ENCODE data around the gene PSMD9.
"Not testable (repeated sequence)": the region's sequence is repeated elsewhere in the genome, so short reads cannot be mapped to it uniquely, and the experiment has no call there.

Gene PSMD9, protein sequence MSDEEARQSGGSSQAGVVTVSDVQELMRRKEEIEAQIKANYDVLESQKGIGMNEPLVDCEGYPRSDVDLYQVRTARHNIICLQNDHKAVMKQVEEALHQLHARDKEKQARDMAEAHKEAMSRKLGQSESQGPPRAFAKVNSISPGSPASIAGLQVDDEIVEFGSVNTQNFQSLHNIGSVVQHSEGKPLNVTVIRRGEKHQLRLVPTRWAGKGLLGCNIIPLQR

DNA sequence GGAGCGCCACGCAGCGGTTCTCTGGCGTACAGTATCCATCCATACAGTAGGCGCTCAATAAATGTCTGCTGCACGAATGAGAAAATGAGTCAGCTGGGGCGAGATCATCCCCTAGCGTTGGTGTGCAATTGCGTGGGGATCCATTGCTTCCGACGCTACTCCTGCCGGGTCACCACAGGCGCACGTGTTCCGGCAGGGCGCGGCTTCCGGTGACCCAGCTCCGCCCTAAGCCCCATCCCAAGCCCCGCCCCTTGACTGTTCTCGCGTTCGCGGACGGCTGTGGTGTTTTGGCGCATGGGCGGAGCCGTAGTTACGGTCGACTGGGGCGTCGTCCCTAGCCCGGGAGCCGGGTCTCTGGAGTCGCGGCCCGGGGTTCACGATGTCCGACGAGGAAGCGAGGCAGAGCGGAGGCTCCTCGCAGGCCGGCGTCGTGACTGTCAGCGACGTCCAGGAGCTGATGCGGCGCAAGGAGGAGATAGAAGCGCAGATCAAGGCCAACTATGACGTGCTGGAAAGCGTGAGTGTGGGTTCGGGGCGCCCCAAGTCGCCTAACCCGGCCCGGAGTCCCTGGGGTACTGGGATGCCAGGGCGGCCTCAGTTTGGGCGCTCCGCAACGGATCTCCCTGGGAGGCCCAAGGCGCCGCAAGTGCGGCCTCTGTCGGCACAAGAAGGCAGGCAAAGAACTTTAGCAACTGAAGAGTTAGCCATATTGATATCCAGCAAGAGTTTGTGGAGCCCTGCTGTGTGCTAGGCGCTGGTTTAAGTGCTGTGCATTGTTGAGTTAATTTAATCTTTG is at the start of gene PSMD9:
Gene PSMD9 (plus strand): TSS at position 313 of the 796 bp plus-strand sequence. CDS start 67 bp downstream, at position 380.
- peak; percentile 99 for DNase-seq

DNA sequence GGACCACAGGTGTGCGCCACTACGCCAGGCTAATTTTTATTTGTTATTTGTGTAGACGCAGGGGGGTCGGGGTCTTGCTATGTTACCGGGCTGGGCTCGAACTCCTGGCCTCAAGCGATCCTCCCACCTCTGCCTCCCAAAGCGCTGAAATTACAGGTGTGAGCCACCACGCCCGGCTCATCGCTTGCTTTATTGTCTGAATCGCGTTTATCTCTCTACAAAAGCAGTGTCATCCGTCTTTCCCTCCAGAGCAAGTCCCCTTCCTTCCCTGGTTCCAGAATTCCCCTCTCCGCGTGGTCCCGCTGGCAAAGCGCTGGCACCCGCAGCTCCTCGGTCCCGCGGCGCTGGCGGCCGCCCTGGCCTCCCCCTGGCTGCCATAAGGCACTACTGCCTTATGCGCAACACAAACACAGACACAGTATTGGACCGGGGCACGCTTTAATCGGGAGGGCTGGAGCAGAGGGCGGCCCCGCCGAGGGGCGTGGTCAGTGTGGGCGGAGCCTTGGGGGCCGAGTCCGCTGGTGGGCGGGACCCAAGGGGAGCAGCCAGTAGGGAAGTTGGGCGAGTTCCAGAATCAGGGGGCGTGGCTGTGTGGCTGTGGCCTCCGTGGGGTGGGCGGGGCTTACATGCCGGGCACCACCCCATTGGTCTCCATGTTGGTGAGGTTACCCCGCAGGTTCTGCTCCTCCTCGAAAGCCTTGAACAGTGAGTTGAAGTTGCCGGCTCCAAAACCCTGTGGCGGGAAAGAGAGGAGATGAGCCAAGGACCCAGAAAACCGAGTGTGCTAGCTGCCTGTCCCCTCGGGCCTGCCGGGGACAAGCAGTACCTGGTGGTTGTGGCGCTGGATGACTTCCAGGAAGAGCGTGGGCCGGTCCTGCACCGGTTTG is 49.2 kb upstream of the PSMD9 start:
- peak; percentile 100 for DNase-seq

DNA sequence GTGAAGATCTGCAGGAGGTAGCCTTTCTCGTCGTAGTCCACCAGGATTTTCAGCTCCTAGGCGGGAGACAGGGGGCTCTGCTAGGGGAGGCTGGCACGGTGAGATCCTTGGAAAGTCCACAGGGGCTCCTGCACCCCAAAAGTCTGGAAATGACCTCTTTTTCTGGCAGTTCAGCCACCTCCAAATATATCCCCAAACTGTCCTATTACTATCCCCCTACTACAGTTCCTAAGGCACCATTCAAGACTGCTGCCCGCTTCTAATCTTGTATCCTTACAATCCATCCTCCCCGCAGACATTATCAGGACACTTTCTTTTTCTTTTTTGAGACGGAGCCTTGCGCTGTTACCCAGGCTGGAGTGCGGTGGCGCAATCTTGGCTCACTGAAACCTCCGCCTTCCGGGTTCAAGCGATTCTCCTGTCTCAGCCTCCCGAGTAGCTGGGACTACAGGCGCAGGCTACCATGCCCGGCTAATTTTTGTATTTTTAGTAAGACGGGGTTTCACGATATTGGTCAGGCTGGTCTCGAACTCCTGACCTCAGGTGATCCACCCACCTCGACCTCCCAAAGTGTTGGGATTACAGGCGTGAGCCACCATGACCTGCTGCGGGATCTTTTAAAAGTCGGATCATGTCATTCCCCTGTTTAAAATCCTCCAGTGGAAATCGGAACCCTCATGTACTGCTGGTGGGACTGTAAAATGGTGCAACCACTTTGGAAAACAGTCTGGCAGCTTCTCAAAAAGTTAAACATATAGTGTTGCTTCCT is 48.4 kb upstream of the PSMD9 start:
- no peak for DNase-seq

DNA sequence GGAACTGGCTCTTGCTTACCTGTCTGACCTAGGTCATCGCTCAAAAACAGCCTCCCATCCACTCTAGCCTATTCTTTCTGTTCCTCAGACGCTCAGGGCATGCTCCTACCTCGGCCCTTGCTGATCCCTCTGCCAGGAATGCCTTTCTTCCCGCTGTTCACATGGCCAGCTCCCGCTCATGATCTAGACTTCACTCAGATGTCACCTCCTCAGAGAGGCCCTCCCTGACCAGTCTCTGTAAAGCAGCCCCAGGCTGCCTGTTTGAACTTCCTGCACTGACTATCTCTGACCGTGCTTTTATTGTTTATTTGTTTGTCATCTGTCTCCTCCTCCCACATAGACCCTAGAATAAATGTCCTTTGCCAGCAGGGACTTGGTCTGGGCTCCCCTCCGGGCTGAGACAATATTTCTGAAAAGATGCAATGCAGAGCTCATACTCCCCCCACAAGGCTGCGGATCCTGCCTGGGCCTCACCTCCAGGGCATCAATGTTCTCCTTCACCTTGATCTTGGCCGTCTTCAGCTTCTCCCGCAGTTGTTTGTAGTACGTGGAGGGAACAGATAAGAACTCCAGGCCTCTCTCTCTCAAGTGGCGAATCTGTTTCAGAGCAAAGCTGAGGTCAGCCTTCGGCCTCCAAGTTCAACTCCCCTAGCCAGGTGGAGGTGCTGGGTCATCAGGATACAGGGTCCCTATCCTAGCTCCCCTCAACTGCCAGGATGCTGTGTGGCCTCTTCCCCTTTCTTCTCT is 45.2 kb upstream of the PSMD9 start:
- no peak for DNase-seq

DNA sequence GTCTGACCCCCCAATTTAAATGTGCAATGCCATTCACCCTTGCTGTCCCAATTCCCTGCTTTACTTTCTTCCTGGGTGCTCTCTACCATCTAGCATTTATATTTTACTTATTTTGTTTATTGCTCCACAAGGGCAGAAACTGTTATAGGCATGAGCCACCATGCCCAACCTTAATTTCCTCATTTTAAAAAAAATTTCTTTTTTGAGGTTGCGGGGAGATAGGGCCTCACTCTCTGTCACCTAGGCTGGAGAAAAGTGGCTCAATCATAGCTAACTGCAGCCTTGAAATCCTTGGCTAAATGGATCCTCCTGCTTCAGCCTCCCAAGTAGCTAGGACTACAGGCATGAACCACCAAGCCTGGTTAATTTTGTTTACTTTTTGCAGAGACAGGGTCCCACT is 42.9 kb upstream of the PSMD9 start:
- DNase-seq = no peak

DNA sequence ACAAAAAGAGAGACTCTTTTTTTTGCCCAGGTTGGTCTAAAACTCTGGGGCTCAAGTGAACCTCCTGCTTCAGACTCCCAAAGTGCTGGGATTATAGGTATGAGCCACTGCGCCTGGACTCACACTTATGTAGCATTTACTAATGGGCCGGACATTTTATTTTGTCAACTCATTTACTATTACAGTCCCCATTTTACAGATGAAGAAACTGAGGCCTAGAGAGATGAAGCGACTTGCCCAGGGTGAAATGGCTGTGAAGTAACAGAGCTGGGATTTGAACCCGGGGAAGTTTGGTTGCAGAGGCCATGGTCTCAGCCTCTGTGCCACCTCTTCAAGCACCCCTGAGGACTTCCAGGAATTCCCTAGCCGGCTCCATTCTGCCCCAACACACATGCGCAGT is 39.4 kb upstream of the PSMD9 start:
- no peak for DNase-seq

DNA sequence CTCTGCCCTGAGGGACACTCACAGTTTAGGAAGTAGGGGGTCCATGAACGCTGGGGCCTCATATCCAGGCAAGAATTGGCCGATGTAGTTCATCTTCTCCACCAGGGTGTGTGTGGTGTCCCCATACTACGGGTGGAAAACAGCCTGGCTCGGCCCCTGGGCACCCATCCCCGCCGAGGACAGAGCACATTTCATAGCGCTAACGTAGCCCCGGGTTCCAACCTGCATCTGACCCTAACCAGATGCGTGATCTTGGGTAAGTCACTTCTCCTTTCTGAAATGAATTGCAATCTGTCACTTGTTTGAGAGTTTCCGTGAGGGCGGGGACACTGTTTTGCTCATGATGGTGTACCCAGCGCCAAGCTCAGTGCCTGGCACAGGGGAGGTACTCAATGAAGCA is 38.9 kb upstream of the PSMD9 start:
- DNase-seq = no peak

DNA sequence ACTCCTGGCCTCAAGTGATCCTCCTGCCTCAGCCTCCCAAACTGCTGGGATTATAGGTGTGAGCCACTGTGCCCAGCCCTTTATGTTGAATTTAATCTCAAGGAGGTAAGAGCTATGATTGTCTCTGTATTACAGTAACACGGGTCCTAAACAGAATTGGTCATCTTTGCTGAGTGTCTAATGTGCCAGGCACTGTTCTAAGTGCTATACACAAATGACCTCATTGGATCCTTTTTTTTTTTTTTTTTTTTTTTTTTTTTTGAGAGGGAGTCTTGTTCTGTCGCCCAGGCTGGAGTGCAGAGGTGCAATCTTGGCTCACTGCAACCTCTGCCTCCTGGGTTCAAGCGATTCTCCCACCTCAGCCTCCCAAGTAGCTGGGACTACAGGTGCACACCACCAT is 36.2 kb upstream of the PSMD9 start:
- not testable (repeated sequence) for DNase-seq

DNA sequence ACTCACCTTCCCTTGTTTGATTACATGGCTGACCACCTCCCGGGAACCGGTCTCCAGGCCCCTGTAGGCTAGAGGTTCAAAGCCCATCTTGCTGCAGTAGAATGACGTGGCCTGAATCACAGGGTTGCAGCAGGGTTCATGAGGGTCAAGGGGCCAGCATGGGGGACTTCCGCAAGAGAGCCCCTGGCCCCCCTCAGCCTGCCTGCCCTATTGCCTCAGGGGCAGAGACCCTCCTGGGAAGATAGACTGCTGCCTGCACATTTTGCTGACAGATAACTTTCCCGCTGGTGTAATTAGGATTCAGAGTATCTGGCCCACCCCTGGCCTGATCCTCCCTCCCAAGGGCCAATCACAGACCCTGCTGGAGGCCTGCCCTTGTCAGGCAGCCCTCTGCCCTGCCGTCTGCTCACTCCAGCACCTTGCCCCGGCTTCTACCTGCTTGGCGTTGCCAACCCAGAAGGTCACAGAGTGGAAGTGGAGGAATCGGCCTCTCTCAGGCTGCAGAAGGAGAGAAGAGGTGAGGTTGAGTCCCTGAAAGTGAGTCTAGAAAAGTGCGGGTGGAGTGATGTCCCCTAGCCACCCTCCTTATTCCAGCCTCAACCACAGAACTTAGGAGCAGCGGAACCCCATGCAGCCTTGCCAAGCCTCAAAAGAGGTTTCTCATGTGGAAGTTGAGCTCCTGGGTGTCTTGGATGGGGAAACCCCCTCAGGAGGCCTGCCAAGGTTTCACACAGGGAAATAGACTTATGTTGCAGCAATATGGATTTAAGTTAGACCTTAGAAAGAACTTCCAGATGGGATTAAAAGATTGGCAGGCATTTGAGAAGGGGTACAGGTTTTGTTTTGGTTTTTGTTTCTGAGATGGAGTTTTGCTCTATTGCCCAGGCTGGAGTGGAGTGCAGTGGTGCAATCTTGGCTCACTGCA is 31.0 kb upstream of the PSMD9 start:
- no peak for DNase-seq

DNA sequence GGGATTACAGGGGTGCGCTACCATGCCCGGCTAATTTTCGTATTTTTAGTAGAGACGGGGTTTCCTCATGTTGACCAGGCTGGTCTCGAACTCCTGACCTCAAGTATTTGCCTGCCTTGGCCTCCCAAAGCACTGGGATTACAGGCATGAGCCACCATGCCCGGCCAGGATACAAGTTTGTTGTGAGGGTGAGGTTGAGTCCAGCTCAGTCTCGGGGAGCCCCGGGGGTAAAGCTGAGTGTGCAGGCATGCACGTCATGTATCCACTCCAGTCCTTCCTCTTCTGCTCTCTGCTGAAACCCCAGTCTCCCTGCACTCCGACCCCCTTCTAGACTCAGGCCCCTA is 30.3 kb upstream of the PSMD9 start:
- DNase-seq = no peak

DNA sequence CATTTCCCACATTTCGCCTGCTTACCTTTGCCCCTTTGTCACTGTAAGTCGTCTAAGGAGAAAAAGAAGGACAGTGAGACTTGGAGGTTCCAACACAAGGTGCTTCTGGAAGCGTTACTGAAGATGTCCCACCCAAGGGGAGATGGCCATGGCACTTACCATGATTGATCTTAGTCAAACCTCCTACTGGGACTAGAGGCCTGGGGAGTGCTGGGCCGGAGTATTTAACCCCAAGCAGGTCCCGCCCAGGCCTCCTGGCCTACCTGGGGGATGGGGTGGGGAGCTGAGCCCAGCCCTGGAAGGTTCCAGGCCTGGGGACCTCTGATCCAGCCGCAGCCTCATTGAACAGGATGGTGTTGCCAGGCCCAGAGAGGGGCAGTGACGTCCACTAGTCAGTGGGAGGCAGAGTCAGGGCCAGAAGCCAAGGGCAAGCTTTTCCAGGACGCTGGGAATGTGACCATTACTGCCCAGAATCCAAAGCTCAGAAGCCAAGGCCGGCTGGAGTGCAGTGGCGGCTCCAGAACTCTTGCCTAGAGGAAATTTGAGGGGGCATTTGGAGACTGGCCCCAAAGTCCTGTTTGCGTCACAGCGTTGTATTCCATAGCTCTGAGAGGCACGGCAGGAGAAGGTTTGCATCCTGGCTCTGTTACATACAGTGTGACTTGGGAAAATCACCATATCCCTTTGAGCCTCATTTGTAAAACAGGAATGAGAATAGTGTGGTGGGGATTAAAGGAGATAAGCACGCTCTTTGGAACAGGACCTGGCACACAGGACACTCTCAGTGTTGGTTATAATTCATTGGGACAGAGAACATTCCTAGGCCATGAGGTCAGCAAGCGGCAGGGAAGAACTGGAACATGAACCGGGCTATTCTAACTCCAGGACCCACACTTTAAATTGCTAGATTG is 29.7 kb upstream of the PSMD9 start, which contains the start of gene HPD:
Gene HPD (minus strand): TSS at position 198 of the 911 bp plus-strand sequence. CDS start 36 bp downstream, at position 162.
- no peak for DNase-seq

DNA sequence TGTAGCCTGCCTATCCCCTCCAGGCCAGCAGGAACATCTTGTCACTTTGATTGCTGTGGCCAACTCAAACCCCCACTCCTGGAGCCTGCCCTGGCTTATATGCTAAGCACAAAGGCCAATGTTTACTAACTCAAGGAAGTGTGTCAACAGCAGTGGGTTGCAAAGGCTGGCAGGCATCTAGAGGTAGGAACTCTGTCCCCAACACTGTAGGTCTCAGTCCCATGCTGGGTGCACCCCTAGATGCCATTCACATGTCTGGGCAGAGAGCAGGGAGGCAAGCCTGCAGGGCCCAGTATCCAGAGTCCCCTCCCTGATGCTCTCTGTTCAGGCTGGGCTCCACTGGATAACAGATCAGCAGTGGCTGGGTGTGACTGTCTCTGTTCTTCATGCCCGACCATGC is 28.3 kb upstream of the PSMD9 start:
- DNase-seq = no peak

DNA sequence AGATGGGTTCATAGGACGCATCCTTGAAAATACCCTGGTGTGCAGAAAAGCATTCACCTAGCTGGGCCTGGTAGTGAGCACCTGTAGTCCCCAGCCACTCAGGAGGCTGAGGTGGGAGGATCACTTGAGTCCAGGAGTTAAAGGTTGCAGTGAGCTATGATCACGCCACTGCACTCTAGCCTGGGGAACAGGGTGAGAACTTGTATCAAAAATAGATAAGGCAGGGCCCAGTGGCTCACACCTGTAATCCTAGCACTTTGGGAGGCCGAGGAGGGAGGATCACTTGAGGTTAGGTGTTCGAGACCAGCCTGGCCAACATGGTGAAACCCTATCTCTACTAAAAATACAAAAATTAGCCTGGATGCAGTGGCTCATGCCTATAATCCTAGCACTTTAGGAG is 27.9 kb upstream of the PSMD9 start:
- DNase-seq = not testable (repeated sequence)

DNA sequence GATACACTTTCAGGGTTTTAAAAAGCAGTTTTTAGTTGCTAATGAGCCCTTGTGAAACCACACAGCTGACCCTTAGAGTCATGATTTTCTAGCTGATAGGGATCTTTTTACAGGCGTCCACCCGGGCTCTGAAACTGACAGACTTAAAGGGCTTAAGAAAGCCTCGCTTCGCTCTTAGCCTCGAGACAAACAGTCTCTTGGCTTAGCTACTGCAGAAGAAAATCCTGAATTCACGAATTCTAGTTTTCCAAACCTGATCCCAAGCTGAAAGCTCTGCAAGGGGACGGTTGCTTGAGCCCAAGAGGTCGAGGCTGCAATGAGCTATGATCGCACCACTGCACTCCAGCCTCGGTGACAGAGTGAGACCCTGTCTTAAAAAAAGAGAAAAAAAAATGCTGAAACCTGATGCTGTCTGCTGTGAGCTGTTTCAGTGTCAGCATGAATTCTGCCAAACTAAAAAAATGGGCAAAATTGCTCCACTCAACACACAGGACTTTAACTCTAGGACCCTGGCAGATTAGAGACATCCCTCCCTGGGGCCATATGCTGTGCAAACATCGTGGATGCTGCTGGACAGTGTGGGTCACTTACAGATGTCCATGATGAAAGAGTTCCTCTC is 26.8 kb upstream of the PSMD9 start:
- DNase-seq = no peak

DNA sequence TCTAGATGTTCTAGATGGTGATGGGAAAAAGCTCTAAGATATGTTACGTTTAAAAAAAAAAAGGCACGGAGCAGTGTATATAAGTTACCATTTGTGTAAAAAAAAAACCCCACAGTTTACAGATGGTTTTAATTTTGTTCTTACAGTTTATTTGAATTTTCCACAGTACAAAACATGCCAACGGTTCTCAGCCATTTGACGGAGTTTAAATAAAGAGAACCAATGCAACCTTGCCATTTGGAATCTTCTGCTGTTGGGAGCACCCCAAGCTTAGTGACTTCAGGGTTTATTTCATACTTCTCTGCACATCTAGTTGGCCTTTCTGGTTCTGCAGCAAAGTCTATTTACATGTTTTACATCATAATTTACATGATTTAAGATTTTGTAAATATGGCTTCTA is 22.3 kb upstream of the PSMD9 start:
- DNase-seq = no peak

DNA sequence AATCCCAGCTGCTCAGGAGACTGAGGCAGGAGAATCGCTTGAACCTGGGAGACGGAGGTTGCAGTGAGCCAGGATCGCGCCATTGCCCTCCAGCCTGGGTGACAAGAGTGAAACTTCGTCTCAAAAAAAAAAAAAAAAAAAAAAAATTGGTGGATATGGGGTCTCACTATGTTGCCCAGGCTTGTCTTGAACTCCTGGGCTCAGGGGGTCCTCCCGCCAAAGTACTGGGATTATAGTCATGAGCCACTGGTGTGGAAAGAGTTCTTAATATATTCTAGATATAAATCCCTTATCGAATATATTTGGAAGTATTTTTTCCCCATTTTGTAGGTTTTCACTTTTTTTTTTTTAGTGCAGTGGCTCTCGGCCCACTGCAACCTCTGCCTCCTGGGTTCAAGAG is 19.4 kb upstream of the PSMD9 start:
- DNase-seq = not testable (repeated sequence)

DNA sequence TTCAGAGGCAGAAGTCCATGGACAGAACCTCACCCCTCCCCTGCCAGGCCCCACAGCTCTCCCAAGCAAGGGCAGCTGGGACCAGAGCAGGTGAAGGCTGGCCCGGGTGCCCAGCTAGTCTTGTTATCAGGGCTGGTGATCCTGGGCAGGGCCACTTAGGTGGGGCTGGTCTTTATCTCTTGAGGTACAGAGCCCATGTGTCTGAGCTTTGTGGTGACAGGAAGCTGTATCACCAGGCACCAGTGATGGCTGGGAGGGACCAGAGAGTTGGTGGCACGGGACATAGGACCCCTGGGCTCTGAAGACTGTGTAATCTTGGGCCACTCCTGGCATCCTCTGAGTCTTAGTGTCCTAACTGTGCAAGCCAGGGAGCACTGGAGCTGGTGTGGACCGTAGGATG is 17.1 kb upstream of the PSMD9 start:
- no peak for DNase-seq

DNA sequence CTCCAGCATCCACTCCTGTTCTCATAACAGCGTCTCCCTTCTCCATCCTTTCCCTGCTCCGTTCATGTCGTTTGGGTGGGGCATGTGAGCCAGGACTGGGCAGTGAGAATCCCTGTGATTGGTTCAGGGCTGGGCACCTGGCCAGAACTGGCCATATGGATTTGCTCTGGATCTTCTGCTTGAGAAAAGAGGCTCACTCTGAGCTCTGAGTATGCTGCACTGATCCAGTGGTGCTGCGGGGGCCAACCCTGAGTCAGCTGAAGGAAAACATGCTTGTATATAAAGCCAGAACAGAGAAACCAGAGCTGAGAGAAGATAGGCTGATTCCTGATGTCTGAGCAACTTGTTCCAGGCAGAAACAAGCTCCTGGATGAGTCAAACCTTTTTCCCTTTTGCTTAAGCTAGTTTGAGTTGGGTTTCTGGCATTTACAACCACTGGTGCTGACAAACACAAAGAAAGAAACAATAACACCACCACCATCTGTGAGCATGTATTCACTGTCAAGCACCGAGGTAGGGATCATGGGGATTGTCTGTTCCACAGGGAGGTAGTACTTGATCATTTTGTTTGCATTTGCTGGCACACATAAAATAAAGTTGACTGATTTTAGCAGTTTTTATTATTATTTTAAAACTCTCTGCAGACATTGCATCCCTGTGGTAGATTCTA is 15.9 kb upstream of the PSMD9 start:
- no peak for DNase-seq

DNA sequence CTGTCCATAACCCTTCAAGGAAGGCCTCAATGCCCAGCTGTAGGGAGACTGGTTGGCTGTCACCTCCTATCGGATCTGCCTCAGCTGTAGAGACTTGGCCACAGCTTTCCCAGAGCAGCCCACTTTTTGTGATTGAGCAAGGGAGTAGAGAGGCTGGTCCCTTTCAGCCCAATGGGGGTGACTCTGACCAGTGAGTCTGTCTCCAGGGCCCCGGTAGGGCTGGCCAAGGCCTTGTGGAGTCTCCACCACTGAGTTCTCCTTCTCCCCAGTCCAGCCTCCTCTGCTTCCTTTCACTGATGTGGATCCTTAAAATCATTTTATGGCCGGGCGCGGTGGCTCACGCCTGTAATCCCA is 15.4 kb upstream of the PSMD9 start:
- no peak for DNase-seq

All from activated effector memory CD4-positive, alpha-beta T cell treated with anti-CD3 and anti-CD28 coated beads, Interleukin-2, amount 50 U/mL, for 16 hours (primary cell).